Neural progenitor cell (in vitro differentiated cells): ENCODE results near the gene HPD.

Experiments used
- CTCF ChIP-seq: fragments of 200-600 bp; sonication (generic); IDR thresholded peaks from 2 replicates; pipeline ENCODE4 v1.5.1; 2017; ENCODE audit warnings: antibody characterized with exemption, mild to moderate bottlenecking
- EZH2 ChIP-seq: fragments of 200-600 bp; sonication (generic); IDR thresholded peaks from 2 replicates; pipeline ENCODE4 v1.6.1; 2017; ENCODE audit warnings: antibody characterized with exemption, mild to moderate bottlenecking, moderate library complexity
- EZH2phosphoT487 ChIP-seq: fragments of 200-600 bp; sonication (generic); IDR thresholded peaks from 2 replicates; pipeline ENCODE4 v1.6.1; 2017; ENCODE audit warnings: antibody characterized with exemption

GRCh38 chr12:121828826-121829225, 29.8 kb downstream of the HPD start:
- TF ChIP-seq CTCF (no peak), EZH2phosphoT487 (no peak), EZH2 (no peak)
